ENCODE data around the gene CTSD.

The CTSD gene

GRCh38 chr11:1742869-1743584 lies 20.7 kb downstream of the CTSD start:
- no peak for DNase-seq

- DNase-seq: no peak
Measured at GRCh38 chr11:1742371-1742770, 21.4 kb downstream of the CTSD start.

- DNase-seq: no peak
Measured at GRCh38 chr11:1741741-1742140, 22.0 kb downstream of the CTSD start.

- DNase-seq: no peak
Measured at GRCh38 chr11:1740786-1741530, 22.8 kb downstream of the CTSD start.

- no peak for DNase-seq
Measured at GRCh38 chr11:1739576-1739975, 24.2 kb downstream of the CTSD start.

- no peak for DNase-seq
Measured at GRCh38 chr11:1738380-1738779, 25.3 kb downstream of the CTSD start.

GRCh38 chr11:1737080-1737757 lies 26.5 kb downstream of the CTSD start:
- no peak for DNase-seq

GRCh38 chr11:1736447-1736992 lies 27.2 kb downstream of the CTSD start:
- no peak for DNase-seq

GRCh38 chr11:1735271-1735670 lies 28.5 kb downstream of the CTSD start:
- DNase-seq: no peak

- no peak for DNase-seq
Measured at GRCh38 chr11:1734641-1735081, 29.1 kb downstream of the CTSD start.

GRCh38 chr11:1733716-1734640 lies 29.7 kb downstream of the CTSD start:
- no peak for DNase-seq

GRCh38 chr11:1733009-1733715 lies 30.6 kb downstream of the CTSD start:
- DNase-seq: no peak

- DNase-seq: no peak
Measured at GRCh38 chr11:1732418-1733008, 31.2 kb downstream of the CTSD start.

- DNase-seq: no peak
Measured at GRCh38 chr11:1731451-1732059, 32.2 kb downstream of the CTSD start.

GRCh38 chr11:1730059-1730629 lies 33.6 kb downstream of the CTSD start:
- DNase-seq: no peak

GRCh38 chr11:1729692-1730011 lies 34.1 kb downstream of the CTSD start:
- no peak for DNase-seq

GRCh38 chr11:1728931-1729691 lies 34.6 kb downstream of the CTSD start:
- DNase-seq: no peak

GRCh38 chr11:1728301-1728700 lies 35.4 kb downstream of the CTSD start:
- no peak for DNase-seq

GRCh38 chr11:1727861-1728260 lies 35.9 kb downstream of the CTSD start:
- DNase-seq: no peak
